Erythroblast (primary cell): ENCODE data around the gene TRIM16.
"Not testable (repeated sequence)": the region's sequence is repeated elsewhere in the genome, so short reads cannot be mapped to it uniquely, and the experiment has no call there.

Experiments used
- DNase-seq, 2 experiments: peaks; one replicate each; lab custom pipeline; 2025; lab: John Stamatoyannopoulos, UW

Gene TRIM16

GRCh38 chr17:15630930-15631453, 53.1 kb downstream of the TRIM16 start:
- DNase-seq: not testable (repeated sequence)

- not testable (repeated sequence) for DNase-seq
These were observed 54.1 kb downstream of the TRIM16 start for GRCh38 chr17:15629991-15630390.

GRCh38 chr17:15623661-15624209, 60.4 kb downstream of the TRIM16 start:
- not testable (repeated sequence) for DNase-seq

GRCh38 chr17:15623255-15623654, 60.9 kb downstream of the TRIM16 start:
- not testable (repeated sequence) for DNase-seq

GRCh38 chr17:15622124-15622523, 62.0 kb downstream of the TRIM16 start:
- not testable (repeated sequence) for DNase-seq

GRCh38 chr17:15619331-15620058, 64.6 kb downstream of the TRIM16 start, which contains the start of gene FBXW10B:
TSS of gene FBXW10B (minus strand) at chr17:15619704. CDS start at chr17:15619512, 192 bp downstream.
- not testable (repeated sequence) for DNase-seq

GRCh38 chr17:15616828-15617227, 67.3 kb downstream of the TRIM16 start:
- not testable (repeated sequence) for DNase-seq

- DNase-seq: not testable (repeated sequence)
These were observed 68.3 kb downstream of the TRIM16 start for GRCh38 chr17:15615850-15616249.

GRCh38 chr17:15613111-15613510, 71.0 kb downstream of the TRIM16 start:
- DNase-seq: not testable (repeated sequence)

- not testable (repeated sequence) for DNase-seq
These were observed 91.2 kb downstream of the TRIM16 start for GRCh38 chr17:15592960-15593359.

- not testable (repeated sequence) for DNase-seq
These were observed 92.1 kb downstream of the TRIM16 start for GRCh38 chr17:15591986-15592385.

GRCh38 chr17:15590844-15591243, 93.3 kb downstream of the TRIM16 start:
- not testable (repeated sequence) for DNase-seq

GRCh38 chr17:15589544-15590536, 94.3 kb downstream of the TRIM16 start:
- not testable (repeated sequence) for DNase-seq

GRCh38 chr17:15588017-15588416, 96.1 kb downstream of the TRIM16 start:
- not testable (repeated sequence) for DNase-seq

- DNase-seq: not testable (repeated sequence)
These were observed 100.8 kb downstream of the TRIM16 start for GRCh38 chr17:15583313-15583712.

- not testable (repeated sequence) for DNase-seq
These were observed 102.6 kb downstream of the TRIM16 start for GRCh38 chr17:15581462-15581861.
